Measurements from ENCODE around the gene TPM2. TPM values are rescaled to one million over a fixed set of nuclear protein-coding genes. Genes with fewer than 3 reads are reported as not detected.

The TPM2 gene
- 243 TPM for polyA plus RNA-seq (2013, experiment 1 of 2)
- polyA plus RNA-seq (2013, experiment 2 of 2): 250 TPM

GRCh38 chr9:35689542-35690293 is at the start of gene TPM2:
Gene TPM2, minus strand, starts transcription at chr9:35689925. Its CDS starts 108 bp downstream, at chr9:35689817.
- Histone ChIP-seq H3K36me3 (ENCODE audit: control insufficient read depth, insufficient read depth, low read length) (no peaks in the 10 kb centered on the region), H3K27me3 (ENCODE audit: insufficient read depth, low read length, poor library complexity) (no peaks in the 10 kb centered on the region), H3K18ac (ENCODE audit: low read length) (peak within 1 kb of the TSS; percentile 91), H2BK120ac (ENCODE audit: low read depth, low read length) (peak within 1 kb of the TSS; percentile 94), H3K27ac (ENCODE audit: low read depth, low read length) (peak within 1 kb of the TSS; percentile 95), H3K4me3 (ENCODE audit: low read length) (peak within 1 kb of the TSS; percentile 92), H3K23ac (ENCODE audit: low read length) (peak within 1 kb of the TSS; percentile 97), H3K9ac (ENCODE audit: low read length) (peak within 1 kb of the TSS; percentile 99), H3K79me2 (ENCODE audit: control insufficient read depth, insufficient read depth, low read length) (peaks cover 23% of the 10 kb centered on the region), H3K4ac (ENCODE audit: low read depth, low read length) (peak within 1 kb of the TSS; percentile 64), H3K4me1 (ENCODE audit: control insufficient read depth, low read depth, low read length) (peaks cover 10% of the 10 kb centered on the region), H2BK5ac (ENCODE audit: low read length) (peak within 1 kb of the TSS; percentile 76), H2AK5ac (ENCODE audit: low read length) (peak within 1 kb of the TSS; percentile 65), H4K8ac (ENCODE audit: low read depth, low read length) (peak within 1 kb of the TSS; percentile 69), H3K79me1 (ENCODE audit: low read length) (peaks cover 28% of the 10 kb centered on the region), H4K5ac (ENCODE audit: low read length) (no peak within 1 kb of the TSS), H3K56ac (ENCODE audit: low read length) (peak within 1 kb of the TSS; percentile 99), H3K4me2 (ENCODE audit: low read length) (peak within 1 kb of the TSS; percentile 97), H2BK15ac (replicated peaks; ENCODE audit: low read depth) (no peak within 1 kb of the TSS)
- no CpG with 5 or more reads among the region's 61 CpGs for WGBS (ENCODE audit: extremely low coverage, insufficient coverage, low lambda C conversion rate)
- DNase-seq: peak; percentile 94

GRCh38 chr9:35738924-35739323 is 49.2 kb upstream of the TPM2 start:
- Histone ChIP-seq H3K9ac (ENCODE audit: low read length) (no peak overlapping the region), H3K18ac (ENCODE audit: low read length) (no peak overlapping the region), H3K36me3 (ENCODE audit: control insufficient read depth, insufficient read depth, low read length) (peaks cover 31% of the 10 kb centered on the region), H2AK5ac (ENCODE audit: low read length) (no peak overlapping the region), H3K56ac (ENCODE audit: low read length) (no peak overlapping the region), H3K4me2 (ENCODE audit: low read length) (no peak overlapping the region), H3K4me3 (ENCODE audit: low read length) (no peak overlapping the region), H3K27me3 (ENCODE audit: insufficient read depth, low read length, poor library complexity) (no peaks in the 10 kb centered on the region), H3K79me1 (ENCODE audit: low read length) (peaks cover 2% of the 10 kb centered on the region), H4K5ac (ENCODE audit: low read length) (no peak overlapping the region), H2BK5ac (ENCODE audit: low read length) (no peak overlapping the region), H3K79me2 (ENCODE audit: control insufficient read depth, insufficient read depth, low read length) (no peaks in the 10 kb centered on the region), H4K8ac (ENCODE audit: low read depth, low read length) (no peak overlapping the region), H3K4me1 (ENCODE audit: control insufficient read depth, low read depth, low read length) (no peaks in the 10 kb centered on the region), H3K4ac (ENCODE audit: low read depth, low read length) (no peak overlapping the region), H2BK120ac (ENCODE audit: low read depth, low read length) (no peak overlapping the region), H3K23ac (ENCODE audit: low read length) (no peak overlapping the region), H3K27ac (ENCODE audit: low read depth, low read length) (no peak overlapping the region), H2BK15ac (replicated peaks; ENCODE audit: low read depth) (no peak overlapping the region)
- no CpG with 5 or more reads among the region's 7 CpGs for WGBS (ENCODE audit: extremely low coverage, insufficient coverage, low lambda C conversion rate)
- no peak for DNase-seq

GRCh38 chr9:35738186-35738585 is 48.5 kb upstream of the TPM2 start:
- Histone ChIP-seq H3K23ac (ENCODE audit: low read length) (no peak overlapping the region), H3K36me3 (ENCODE audit: control insufficient read depth, insufficient read depth, low read length) (peaks cover 28% of the 10 kb centered on the region)

GRCh38 chr9:35737143-35737542 is 47.4 kb upstream of the TPM2 start:
- Histone ChIP-seq H2BK15ac (replicated peaks; ENCODE audit: low read depth) (no peak overlapping the region), H3K79me1 (ENCODE audit: low read length) (peaks cover 3% of the 10 kb centered on the region), H4K8ac (ENCODE audit: low read depth, low read length) (no peak overlapping the region), H2BK120ac (ENCODE audit: low read depth, low read length) (no peak overlapping the region), H3K79me2 (ENCODE audit: control insufficient read depth, insufficient read depth, low read length) (no peaks in the 10 kb centered on the region), H3K4me2 (ENCODE audit: low read length) (no peak overlapping the region), H3K9ac (ENCODE audit: low read length) (no peak overlapping the region), H3K18ac (ENCODE audit: low read length) (no peak overlapping the region), H3K23ac (ENCODE audit: low read length) (no peak overlapping the region), H3K4ac (ENCODE audit: low read depth, low read length) (no peak overlapping the region), H3K27me3 (ENCODE audit: insufficient read depth, low read length, poor library complexity) (no peaks in the 10 kb centered on the region), H3K27ac (ENCODE audit: low read depth, low read length) (no peak overlapping the region), H3K4me3 (ENCODE audit: low read length) (no peak overlapping the region), H4K5ac (ENCODE audit: low read length) (no peak overlapping the region), H3K56ac (ENCODE audit: low read length) (no peak overlapping the region), H3K4me1 (ENCODE audit: control insufficient read depth, low read depth, low read length) (peaks cover 2% of the 10 kb centered on the region), H2AK5ac (ENCODE audit: low read length) (no peak overlapping the region), H3K36me3 (ENCODE audit: control insufficient read depth, insufficient read depth, low read length) (peaks cover 26% of the 10 kb centered on the region), H2BK5ac (ENCODE audit: low read length) (no peak overlapping the region)
- DNase-seq: no peak
- no CpG with 5 or more reads among the region's 7 CpGs for WGBS (ENCODE audit: extremely low coverage, insufficient coverage, low lambda C conversion rate)

More at GRCh38 chr9:35738186-35738585, 48.5 kb upstream of the TPM2 start:
- no peak overlapping the region for H3K4me2 ChIP-seq (ENCODE audit: low read length)
- H3K56ac ChIP-seq (ENCODE audit: low read length): no peak overlapping the region
- no peak overlapping the region for H3K18ac ChIP-seq (ENCODE audit: low read length)
- no peak overlapping the region for H4K8ac ChIP-seq (ENCODE audit: low read depth, low read length)
- no peak overlapping the region for H3K27ac ChIP-seq (ENCODE audit: low read depth, low read length)
- H4K5ac ChIP-seq (ENCODE audit: low read length): no peak overlapping the region
- no peak for DNase-seq
- no peaks in the 10 kb centered on the region for H3K27me3 ChIP-seq (ENCODE audit: insufficient read depth, low read length, poor library complexity)
- no peak overlapping the region for H2BK5ac ChIP-seq (ENCODE audit: low read length)
- H3K79me2 ChIP-seq (ENCODE audit: control insufficient read depth, insufficient read depth, low read length): no peaks in the 10 kb centered on the region
- H2BK15ac ChIP-seq (replicated peaks; ENCODE audit: low read depth): no peak overlapping the region
- no peak overlapping the region for H3K4ac ChIP-seq (ENCODE audit: low read depth, low read length)
- no CpG with 5 or more reads among the region's 4 CpGs for WGBS (ENCODE audit: extremely low coverage, insufficient coverage, low lambda C conversion rate)
- H3K4me1 ChIP-seq (ENCODE audit: control insufficient read depth, low read depth, low read length): peaks cover 2% of the 10 kb centered on the region
- no peak overlapping the region for H2BK120ac ChIP-seq (ENCODE audit: low read depth, low read length)
- peaks cover 1% of the 10 kb centered on the region for H3K79me1 ChIP-seq (ENCODE audit: low read length)
- H3K4me3 ChIP-seq (ENCODE audit: low read length): no peak overlapping the region
- H2AK5ac ChIP-seq (ENCODE audit: low read length): no peak overlapping the region
- no peak overlapping the region for H3K9ac ChIP-seq (ENCODE audit: low read length)

- peaks cover 5% of the 10 kb centered on the region for H3K79me1 ChIP-seq (ENCODE audit: low read length)
- no peak overlapping the region for H4K5ac ChIP-seq (ENCODE audit: low read length)
- no peak overlapping the region for H2BK15ac ChIP-seq (replicated peaks; ENCODE audit: low read depth)
- DNase-seq: peak; percentile 94
- no peak overlapping the region for H3K23ac ChIP-seq (ENCODE audit: low read length)
- H3K27ac ChIP-seq (ENCODE audit: low read depth, low read length): no peak overlapping the region
- H3K4me1 ChIP-seq (ENCODE audit: control insufficient read depth, low read depth, low read length): peaks cover 3% of the 10 kb centered on the region
- H3K56ac ChIP-seq (ENCODE audit: low read length): no peak overlapping the region
- WGBS (ENCODE audit: extremely low coverage, insufficient coverage, low lambda C conversion rate): no CpG with 5 or more reads among the region's 5 CpGs
- no peak overlapping the region for H4K8ac ChIP-seq (ENCODE audit: low read depth, low read length)
- no peak overlapping the region for H3K4ac ChIP-seq (ENCODE audit: low read depth, low read length)
- H2BK120ac ChIP-seq (ENCODE audit: low read depth, low read length): no peak overlapping the region
- no peak overlapping the region for H3K4me2 ChIP-seq (ENCODE audit: low read length)
- H3K36me3 ChIP-seq (ENCODE audit: control insufficient read depth, insufficient read depth, low read length): peaks cover 20% of the 10 kb centered on the region
- no peak overlapping the region for H2AK5ac ChIP-seq (ENCODE audit: low read length)
- H3K4me3 ChIP-seq (ENCODE audit: low read length): no peak overlapping the region
- peak overlapping the region; percentile 17 for H2BK5ac ChIP-seq (ENCODE audit: low read length)
- no peak overlapping the region for H3K18ac ChIP-seq (ENCODE audit: low read length)
- H3K27me3 ChIP-seq (ENCODE audit: insufficient read depth, low read length, poor library complexity): no peaks in the 10 kb centered on the region
- H3K79me2 ChIP-seq (ENCODE audit: control insufficient read depth, insufficient read depth, low read length): peaks cover 5% of the 10 kb centered on the region
- peak overlapping the region; percentile 19 for H3K9ac ChIP-seq (ENCODE audit: low read length)
Measured at GRCh38 chr9:35736201-35736633, 46.5 kb upstream of the TPM2 start.
